HUES48 (cell line): ENCODE measurements around the gene TRIM17.

Experiments
- H3K27ac ChIP-seq: one replicate; pipeline ENCODE4 v1.7.0; 2013; ENCODE audit warnings: low read depth, low read length, inconsistent platforms
- H3K27me3 ChIP-seq: 2 replicates; pipeline ENCODE4 v1.6.1; 2013; ENCODE audit warnings: mild to moderate bottlenecking, low read length; ENCODE audit not compliant: control insufficient read depth, insufficient read depth
- H3K36me3 ChIP-seq: 2 replicates; pipeline ENCODE4 v1.6.1; 2013; ENCODE audit warnings: low read length; ENCODE audit not compliant: control insufficient read depth, insufficient read depth
- H3K4me1 ChIP-seq: 2 replicates; pipeline ENCODE4 v1.6.1; 2013; ENCODE audit warnings: mild to moderate bottlenecking, low read length; ENCODE audit not compliant: control insufficient read depth, insufficient read depth
- H3K4me3 ChIP-seq: 2 replicates; pipeline ENCODE4 v1.5.1; 2013; ENCODE audit warnings: mild to moderate bottlenecking, low read depth, low read length
- H3K9ac ChIP-seq: 2 replicates; pipeline ENCODE4 v1.6.1; 2013; ENCODE audit warnings: mild to moderate bottlenecking, low read depth, low read length, moderate library complexity
- H3K9me3 ChIP-seq: 2 replicates; pipeline ENCODE4 v1.6.1; 2013; ENCODE audit warnings: low read length; ENCODE audit not compliant: control insufficient read depth, insufficient read depth

The TRIM17 gene

DNA sequence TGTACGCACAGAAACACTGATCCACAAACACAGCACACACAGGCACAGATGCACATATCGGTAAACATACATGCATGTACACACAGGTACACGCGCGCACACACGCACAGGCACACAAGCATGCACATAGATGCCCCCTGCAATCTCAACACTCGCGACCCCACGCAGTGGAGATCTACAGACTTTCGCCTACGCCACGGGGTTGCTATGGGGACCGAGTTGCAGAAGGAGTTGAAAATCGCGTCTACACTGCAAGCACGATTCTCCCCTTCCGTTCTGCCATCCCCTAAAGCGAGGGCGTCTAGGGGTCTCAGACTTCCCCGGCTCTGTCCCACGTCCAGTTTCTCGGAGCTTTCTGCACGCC is 826 bp downstream of the TRIM17 start:
- Histone ChIP-seq H3K9ac (no peak overlapping the region), H3K4me3 (peak overlapping the region; percentile 75), H3K27ac (peak overlapping the region; percentile 42), H3K9me3 (no peaks in the 10 kb centered on the region; the same call in 1 of the 2 replicates), H3K4me1 (peaks cover 10% of the 10 kb centered on the region; the same call in 1 of the 2 replicates), H3K27me3 (peaks cover 66% of the 10 kb centered on the region), H3K36me3 (0 out of 2 replicates have a peak, but pooled peaks cover 4% of the 10 kb centered on the region)

DNA sequence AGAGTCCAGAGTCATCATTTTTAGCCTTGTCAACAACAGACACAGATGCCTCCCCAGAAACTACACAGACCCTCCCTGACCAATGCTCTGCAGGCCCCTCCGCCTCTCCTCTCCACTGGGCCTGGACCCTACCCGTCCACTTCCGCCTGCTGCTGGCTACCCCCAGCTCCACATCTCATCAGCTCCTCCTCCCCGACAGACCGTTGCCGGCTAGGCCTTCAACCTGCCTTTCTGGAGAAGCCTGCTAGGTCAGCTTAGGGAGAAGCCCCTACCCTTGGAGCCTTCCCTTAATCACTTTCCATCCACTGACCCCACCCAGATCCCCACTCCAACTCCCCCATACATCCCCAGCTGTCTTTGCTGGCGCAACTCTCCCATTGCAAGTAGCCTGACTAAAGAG is 1.4 kb downstream of the TRIM17 start:
- no peak overlapping the region for H3K4me3 ChIP-seq
- 0 out of 2 replicates have a peak, but pooled peaks cover 7% of the 10 kb centered on the region for H3K36me3 ChIP-seq
- H3K4me1 ChIP-seq: peaks cover 10% of the 10 kb centered on the region; the same call in 1 of the 2 replicates
- H3K27ac ChIP-seq: no peak overlapping the region
- H3K27me3 ChIP-seq: peaks cover 61% of the 10 kb centered on the region
- H3K9ac ChIP-seq: no peak overlapping the region
- H3K9me3 ChIP-seq: no peaks in the 10 kb centered on the region

DNA sequence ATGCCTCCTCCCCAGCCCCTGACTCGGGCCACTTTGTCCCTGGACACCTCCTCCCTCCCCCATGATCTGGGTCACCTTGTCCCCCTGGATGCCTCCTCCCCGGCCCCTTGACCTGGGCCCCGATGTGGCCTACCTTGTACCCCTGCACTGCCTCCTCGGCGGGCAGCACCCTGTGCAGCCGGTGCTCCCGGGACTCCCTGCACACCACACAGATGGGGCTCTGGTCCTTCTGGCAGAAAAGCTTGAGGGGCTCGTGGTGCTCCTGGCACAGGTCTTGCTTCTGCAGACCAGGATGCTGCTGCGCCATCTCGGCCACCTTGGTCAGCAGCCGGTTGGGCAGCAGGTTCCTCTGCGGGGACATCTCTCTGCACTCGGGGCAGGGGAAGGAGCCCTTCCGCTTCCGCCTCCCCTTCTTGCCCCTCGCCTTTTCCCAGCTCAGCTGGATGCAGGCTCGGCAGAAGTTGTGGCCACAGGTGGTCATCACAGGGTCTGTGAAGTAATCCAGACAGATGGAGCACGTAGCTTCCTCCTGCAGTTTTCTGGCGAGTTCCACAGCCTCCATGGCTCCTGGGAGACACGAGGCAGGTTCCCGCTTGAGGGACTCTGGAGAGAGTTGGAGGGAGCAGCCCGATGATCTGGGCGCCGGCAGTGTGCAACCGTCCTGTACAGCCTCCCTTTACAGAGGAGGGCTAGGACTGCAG is 2.0 kb downstream of the TRIM17 start:
- no peak overlapping the region for H3K4me3 ChIP-seq

DNA sequence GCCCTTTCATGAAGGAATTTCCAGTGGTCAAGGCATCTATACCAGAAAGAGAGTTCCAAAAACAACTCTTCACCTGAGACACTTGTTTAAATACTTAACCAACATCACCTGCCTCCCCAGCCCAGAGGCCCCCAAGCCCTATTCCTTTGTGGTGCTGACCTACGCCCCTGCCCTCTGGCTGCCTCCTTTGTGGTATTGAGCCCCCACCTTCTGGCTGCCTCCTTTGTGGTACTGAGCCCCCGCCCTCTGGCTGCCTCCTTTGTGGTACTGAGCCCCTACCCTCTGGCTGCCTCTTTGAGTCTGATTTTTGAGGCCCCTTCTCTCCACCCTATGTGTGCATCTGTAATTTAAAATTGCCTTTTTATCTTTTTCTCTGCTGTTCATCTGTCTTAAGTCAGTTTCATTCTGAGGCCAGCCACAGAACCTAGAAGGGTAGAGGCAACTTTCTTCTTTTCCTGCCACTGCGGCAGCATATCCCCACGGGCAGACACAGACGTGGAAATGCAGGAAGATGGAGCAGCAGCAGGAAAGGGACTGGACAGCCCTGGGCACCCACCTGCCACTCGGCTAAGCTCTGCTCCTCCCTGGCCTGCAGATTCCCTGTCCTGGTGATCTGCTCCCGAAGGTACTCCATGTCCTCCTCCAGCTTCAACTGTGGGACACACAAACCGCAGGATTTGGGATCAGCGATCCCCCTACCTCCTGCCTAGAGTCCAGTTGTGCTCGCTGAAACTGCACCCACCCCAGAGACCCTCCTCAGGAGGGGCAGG is 3.2 kb downstream of the TRIM17 start:
- H3K27me3 ChIP-seq: peaks cover 43% of the 10 kb centered on the region
- H3K9me3 ChIP-seq: no peaks in the 10 kb centered on the region
- H3K36me3 ChIP-seq: peaks cover 7% of the 10 kb centered on the region; the same call in 1 of the 2 replicates
- H3K9ac ChIP-seq: no peak overlapping the region
- H3K27ac ChIP-seq: no peak overlapping the region
- peaks cover 12% of the 10 kb centered on the region; the same call in 1 of the 2 replicates for H3K4me1 ChIP-seq
- H3K4me3 ChIP-seq: no peak overlapping the region

More for the DNA sequence above, 2.0 kb downstream of the TRIM17 start:
- H3K36me3 ChIP-seq: 0 out of 2 replicates have a peak, but pooled peaks cover 7% of the 10 kb centered on the region
- peaks cover 10% of the 10 kb centered on the region; the same call in 1 of the 2 replicates for H3K4me1 ChIP-seq
- no peak overlapping the region for H3K27ac ChIP-seq
- H3K9me3 ChIP-seq: no peaks in the 10 kb centered on the region
- no peak overlapping the region for H3K9ac ChIP-seq
- H3K27me3 ChIP-seq: peaks cover 55% of the 10 kb centered on the region

DNA sequence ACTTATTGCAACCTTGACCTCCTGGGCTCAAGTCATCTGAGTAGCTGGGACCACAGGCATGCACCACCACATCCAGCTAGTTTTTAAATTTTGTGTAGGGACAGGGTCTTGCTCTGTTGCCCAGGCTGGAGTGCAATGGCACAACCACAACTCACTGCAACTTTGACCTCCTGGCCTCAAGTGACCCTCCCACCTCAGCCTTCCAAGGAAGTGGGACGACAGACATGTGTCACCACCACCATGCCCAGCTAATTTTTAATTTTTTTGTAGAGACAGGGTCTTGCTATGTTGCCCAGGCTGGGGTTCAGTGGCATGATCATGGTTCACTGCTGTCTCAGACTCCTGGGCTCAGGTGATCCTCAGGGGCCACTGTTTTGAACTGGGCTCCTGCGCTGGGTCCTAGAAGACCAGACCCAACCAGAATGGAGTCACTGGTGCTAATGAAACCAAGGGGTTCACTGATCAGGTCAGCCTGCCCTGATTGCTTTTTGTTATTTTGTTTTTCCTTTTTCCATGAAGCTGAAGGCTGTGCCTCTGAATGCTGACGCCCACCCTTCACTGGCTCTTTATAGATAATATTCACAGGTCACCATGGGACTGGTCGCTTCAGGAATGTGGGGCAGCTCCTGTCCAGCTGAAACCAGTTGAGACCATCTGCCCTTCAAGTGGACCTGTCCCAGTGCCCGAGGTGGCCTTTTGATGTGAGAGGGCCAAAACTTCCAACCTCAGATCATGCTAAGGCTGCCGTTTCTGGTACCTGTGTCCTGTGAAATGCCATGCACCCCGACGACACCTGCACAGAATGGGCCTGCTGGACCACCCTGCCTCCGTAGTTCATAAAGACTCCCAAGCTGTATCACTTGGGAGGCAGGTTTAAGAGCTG is 4.9 kb downstream of the TRIM17 start:
- peaks cover 16% of the 10 kb centered on the region for H3K4me1 ChIP-seq
- H3K27me3 ChIP-seq: peaks cover 29% of the 10 kb centered on the region
- H3K9ac ChIP-seq: no peak overlapping the region
- H3K4me3 ChIP-seq: no peak overlapping the region
- no peak overlapping the region for H3K27ac ChIP-seq
- no peaks in the 10 kb centered on the region for H3K9me3 ChIP-seq
- peaks cover 7% of the 10 kb centered on the region; the same call in 1 of the 2 replicates for H3K36me3 ChIP-seq

DNA sequence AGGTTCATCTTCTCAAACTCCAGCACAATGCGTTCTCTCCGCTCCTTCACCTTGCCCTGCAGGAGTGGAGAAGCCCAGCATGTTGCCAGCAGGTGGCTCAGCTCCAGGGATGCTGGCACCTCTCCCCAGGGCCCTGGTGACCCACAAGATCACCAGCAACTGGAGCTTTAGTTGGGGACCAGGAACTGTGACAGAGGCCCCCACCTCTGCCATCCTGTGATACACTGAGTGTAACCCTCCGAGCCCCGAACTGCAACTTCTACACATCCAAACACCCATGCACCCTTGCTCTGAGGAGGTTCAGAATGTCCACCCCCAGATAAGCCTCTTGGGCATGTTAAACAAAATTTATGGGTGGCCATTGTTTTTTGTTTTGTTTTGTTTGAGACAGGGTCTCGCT is 5.5 kb downstream of the TRIM17 start:
- Histone ChIP-seq H3K27me3 (peaks cover 29% of the 10 kb centered on the region), H3K27ac (no peak overlapping the region), H3K36me3 (peaks cover 7% of the 10 kb centered on the region; the same call in 1 of the 2 replicates), H3K4me1 (peaks cover 16% of the 10 kb centered on the region), H3K9ac (no peak overlapping the region), H3K4me3 (no peak overlapping the region), H3K9me3 (no peaks in the 10 kb centered on the region)

DNA sequence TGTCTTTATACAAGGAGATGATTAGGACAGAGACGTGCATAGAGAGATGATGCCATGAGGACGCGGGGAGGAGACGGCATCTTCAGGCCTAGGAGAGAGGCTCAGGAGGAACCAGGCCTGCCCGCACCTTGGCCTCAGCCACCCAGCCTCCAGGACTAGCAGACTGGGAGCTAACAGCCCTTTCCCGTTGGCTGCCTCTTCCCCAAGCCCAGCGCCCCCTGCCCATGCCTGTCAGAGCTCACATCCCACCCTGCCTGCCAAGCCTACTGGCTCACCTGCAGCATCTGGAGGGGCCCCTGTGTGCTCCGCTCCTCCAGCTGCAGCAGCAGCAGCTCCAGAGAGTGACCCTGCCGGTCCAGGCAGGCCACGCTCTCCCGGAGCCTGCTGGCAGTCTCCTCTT is 6.0 kb downstream of the TRIM17 start:
- Histone ChIP-seq H3K4me1 (peaks cover 12% of the 10 kb centered on the region), H3K9me3 (no peaks in the 10 kb centered on the region), H3K4me3 (no peak overlapping the region), H3K27ac (no peak overlapping the region), H3K27me3 (peaks cover 24% of the 10 kb centered on the region), H3K36me3 (peaks cover 7% of the 10 kb centered on the region; the same call in 1 of the 2 replicates), H3K9ac (no peak overlapping the region)

DNA sequence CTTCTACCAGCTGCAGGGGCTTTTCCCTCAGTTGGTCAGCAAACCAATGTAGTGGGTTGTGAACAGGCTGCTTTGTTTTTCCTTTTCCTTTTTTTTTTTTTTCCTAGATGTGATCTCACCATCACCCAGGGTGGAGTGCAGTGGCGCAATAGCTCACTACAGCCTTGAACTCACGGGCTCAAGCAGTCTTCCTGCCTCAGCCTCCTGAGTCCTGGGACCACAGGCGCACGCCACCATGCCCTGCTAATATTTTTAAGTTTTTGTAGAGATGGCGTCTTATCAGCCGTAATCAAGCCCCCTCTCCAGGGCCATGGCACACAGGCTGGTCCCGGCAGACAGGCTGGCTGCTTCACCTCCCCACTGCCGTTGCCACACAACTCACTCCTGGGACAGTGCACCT is 6.6 kb downstream of the TRIM17 start:
- Histone ChIP-seq H3K27me3 (peaks cover 18% of the 10 kb centered on the region), H3K4me3 (no peak overlapping the region), H3K9me3 (no peaks in the 10 kb centered on the region), H3K36me3 (peaks cover 7% of the 10 kb centered on the region; the same call in 1 of the 2 replicates), H3K27ac (no peak overlapping the region), H3K4me1 (peaks cover 15% of the 10 kb centered on the region; the same call in 1 of the 2 replicates), H3K9ac (no peak overlapping the region)

DNA sequence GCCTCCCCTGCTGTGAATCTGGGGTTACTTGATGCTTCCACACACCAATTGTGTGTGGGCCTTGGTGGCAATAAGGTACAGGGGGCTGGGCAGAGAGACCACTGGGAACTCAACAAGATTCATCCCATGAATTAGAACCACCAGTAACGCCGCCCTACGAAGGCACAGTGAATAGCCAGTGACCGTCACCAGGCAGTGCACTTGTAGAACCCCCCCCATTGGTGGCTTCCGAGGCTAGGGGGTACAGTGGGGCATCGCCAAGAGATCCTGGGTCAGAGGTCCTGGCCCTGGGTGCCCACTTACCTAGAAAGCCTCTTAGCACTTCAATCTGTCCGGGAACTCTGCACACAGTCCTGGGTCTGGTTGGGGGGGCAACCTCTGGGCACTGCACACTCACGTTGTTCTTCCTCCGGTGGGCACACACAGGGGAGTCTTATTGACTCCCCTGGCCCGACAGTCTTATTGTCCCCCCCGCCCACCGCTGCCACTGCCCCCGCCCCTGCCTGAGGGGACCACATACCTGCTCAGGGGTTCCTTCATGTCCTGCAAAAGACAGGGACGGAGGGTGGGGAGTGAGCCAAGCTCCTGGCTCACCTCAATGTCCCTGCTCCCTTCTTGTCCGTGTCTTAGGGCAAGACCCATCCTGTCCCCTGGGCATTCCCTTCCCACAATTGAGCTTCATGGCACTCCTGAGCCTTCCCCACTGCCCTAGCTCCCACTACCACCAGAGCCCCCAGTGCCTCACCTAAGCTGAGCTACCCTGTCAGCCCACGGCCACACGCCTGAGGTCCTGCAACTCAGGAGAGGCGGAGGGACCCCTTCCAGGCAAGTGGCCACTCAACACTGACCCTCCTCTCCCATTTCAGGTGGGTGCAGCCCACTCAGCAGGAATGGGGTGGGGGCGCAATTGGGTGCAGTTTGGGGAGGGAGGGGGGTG is 7.5 kb downstream of the TRIM17 start:
- H3K27ac ChIP-seq: no peak overlapping the region
- H3K9me3 ChIP-seq: no peaks in the 10 kb centered on the region
- H3K4me1 ChIP-seq: peaks cover 17% of the 10 kb centered on the region; the same call in 1 of the 2 replicates
- no peak overlapping the region for H3K9ac ChIP-seq
- peaks cover 13% of the 10 kb centered on the region for H3K36me3 ChIP-seq
- no peak overlapping the region for H3K4me3 ChIP-seq
- peaks cover 9% of the 10 kb centered on the region for H3K27me3 ChIP-seq
